GM04503 (cell line): ENCODE measurements around the gene ZNF423.

Source experiments
- DNase-seq: peaks from one replicate; pipeline ENCODE4 v3.0.0-alpha.2; 2012; ENCODE audit warnings: low read depth

ZNF423 gene

DNA sequence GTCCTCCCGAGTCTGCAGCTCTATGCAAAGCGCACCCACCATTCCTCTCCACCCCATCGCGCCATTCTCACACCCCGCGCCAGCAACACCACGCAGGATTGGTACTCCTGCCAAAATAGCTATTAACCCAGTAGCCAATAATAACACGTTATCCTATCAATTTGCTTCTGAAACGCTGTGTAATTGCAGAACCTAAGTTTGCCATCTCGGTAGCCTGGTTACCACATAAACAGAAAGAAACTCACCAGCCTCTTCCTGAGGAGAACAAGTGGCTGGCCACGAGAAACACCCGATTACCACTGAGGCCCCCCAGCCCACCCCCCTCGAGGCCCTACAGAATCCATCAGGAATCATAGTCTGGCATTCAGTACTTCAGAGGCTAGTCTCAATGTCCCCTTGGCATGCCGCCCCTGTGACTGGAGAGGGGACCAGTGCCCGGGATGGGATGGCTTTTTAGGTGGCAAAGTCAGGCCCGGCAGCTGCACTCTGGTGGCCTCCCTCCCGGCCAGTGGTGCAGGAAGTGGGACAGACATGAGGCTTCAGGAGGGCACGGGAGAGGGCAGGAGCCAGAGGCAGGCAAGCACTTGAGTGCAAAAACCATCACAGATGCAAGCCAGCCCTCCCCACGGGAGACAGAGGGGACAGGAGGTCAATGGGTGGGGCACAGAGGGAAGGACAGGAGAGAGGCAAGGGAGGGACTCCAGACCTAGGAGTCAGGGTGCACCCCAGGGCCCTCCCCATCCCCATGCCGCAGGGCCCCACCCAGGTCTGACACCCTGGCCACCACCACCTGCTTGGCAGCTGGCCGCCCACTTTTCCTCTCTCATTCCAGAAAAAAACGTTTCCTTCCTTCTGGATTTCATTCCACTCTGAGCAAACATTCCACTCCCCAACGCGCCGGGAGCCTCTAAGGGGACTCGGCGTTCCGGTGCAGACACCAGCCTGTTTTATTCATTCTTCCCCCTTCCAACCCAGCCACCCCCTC, 192.5 kb downstream of the ZNF423 start:
- DNase-seq, result no peak

DNA sequence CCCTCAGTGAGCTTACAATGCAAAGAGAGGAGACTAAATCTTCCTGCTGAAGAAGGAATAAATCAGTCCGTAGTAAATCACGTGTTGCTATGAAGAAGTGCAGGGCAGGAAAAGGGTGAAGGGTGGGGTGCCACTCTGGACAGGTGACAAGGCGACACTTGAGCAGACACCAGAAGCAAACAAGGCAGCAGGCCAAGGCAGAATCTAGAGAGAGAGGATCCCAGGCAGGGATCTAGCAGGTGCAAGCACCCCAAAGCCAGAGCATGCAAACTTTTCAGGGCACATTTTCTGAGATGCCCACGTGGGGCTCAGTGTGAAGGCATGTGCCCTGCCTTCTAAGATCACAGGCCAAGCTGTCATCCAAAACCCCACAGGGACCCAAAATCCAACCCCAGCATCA, 193.3 kb downstream of the ZNF423 start:
- DNase-seq, result no peak

DNA sequence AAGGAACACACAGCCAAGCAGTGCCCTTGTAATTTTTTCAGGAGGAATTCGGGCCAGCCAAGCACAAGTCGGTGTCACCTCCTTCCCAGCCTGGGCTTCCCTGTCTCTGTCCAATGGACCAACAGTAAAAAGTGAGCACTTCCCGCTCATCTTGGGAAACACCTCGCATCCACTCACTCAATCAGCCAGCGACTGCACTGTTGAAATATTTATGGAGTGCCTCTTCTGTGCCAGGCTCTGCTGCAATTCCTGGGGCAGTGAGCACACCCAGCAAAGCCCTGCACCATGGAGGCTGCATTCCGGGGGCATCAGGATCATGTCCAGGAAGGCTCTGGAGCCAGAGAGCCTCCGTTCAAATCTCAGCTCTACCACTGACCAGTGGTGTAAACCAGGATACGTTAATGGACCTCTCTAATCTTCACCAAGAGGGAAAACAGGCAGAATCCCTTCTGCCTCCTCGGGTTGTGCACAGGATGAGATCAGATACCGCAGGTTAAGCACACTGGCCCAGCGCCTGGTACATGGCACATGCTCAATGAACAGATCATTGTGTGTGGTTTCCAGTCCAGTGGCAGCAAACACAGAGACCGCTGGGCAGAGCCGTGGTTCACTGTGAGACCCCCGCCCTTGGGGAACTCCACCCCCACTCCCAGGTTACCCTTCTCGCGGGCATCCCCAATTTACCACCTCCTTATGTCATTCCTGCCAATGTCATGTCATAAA, 194.3 kb downstream of the ZNF423 start:
- no peak for DNase-seq

DNA sequence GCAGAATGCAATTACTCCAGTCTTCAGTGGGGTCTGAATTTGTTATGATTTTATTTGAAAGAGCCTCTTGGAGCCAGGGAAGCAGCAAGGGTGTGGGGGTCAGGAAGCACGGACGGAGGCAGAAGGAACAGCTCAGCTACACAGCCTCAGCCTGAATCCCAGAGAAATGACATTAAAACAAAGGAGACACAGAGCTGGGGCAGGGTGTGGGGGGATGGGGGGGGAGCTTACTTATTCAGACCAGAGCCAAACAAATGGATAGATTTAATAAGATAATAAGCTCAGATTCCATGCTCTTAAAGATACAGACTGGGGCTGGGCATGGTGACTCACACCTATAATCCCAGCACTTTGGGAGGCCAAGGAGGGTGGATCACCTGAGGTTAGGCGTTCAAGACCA, 195.3 kb downstream of the ZNF423 start:
- no peak for DNase-seq

DNA sequence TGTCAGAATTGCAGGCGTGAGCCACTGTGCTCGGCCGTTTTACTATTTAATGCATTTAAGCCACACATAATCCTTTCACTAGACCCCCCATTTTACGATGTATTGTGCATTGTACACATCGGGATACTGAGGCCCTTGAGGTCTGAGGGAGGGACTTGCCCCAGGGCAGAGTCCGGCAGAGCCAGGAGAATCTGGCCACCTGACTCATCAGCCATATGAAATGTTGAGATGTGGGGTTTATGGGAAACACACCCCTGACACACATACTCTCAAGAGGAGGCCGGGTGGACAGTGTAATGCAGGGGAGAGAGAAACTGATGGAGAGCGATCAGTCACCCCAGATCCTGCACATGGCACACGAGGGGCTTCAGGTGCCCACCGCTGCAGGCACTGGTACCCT, 196.6 kb downstream of the ZNF423 start:
- no peak for DNase-seq

DNA sequence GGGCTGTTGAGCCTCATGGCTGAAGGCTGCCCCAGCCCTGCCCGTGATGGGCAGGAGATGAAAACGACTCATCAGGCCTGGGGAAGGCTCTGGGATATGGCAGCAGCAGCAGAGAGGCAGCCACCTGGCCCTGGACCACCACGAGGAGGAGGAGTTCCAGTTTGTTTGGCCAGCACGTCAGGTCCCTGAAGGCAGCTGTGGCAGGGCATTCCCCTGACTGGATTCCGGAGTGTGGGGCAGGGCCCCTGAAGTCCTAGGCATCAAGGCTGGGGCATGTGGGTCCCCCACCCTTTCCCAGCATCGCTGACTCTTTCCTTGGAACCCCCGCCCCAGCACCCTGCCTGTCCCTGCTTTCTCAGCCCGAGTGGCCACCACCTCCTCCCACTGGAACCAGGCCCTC, 197.4 kb downstream of the ZNF423 start:
- DNase-seq, result no peak

DNA sequence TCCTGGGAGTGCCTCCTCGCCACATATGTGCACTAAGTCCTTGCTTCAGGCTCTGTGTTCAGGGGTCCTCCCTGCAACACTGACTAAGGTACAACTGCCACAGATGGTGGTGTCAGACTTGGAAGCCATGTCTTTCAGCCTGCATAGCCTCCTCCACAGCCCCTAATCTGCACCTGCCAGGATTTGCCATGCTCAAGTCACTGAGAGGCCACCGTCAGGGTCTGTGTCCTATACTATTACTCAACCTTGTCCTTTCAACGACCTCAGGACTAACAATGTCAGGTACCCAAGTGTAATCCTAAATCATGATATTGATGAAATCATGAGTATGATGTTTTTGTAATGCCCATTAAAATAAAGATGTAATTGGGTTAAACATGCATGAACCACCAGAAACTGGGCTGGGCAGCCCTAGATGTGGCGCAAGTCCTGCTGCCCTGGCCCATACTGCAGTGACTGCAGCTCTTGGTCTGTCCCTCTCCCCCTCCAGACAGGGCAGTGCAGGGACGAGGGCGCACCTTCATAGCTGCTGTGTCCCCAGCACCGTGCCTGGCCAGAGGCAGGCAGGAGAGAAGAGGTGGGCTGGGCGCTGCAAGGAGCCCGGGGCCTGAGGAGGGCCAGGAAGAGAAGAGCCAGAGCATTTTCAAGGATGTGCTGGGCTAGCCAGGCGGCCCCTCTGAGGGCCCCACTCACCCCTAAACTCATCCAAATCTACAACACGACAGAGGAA, 198.0 kb downstream of the ZNF423 start:
- DNase-seq, result no peak

DNA sequence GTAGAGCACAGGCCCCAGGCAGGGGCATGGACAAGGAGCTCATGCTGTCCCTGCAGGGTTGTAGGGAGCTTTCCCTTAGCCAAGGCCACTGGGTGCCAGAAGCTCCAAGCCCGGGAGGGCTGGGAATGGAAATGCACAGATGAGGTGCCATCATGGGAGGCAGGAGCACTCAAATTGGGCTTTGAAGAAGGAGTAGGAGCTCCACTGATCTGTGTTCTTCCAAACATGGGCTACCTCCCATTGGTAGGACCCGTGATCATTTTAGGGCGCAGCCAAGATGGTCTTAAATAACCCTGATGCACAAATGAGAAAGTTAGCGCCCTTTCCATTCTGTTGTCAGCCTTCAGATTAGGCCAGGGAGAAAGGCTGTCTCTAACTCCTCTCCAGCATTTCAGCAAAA, 201.5 kb downstream of the ZNF423 start:
- DNase-seq, result no peak

DNA sequence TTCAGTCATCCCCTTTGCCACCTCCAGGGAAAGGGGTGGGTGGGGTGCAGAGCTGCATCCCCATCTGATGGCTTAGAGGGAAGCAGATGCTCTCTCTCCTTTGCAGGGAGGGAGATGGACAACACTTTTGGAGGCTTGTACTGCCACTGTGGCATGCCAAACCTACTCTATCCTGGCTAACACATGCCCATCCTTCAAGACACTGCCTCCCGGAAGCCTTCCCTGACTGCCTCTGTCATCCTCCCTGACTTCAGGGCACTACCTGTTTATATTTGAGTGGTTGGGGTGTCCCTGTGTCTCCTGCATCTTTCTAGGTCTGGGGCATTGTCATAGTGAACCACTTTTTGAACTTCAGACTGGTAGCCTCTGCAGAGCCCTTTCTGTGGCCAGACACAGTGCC, 202.3 kb downstream of the ZNF423 start:
- DNase-seq, result no peak

DNA sequence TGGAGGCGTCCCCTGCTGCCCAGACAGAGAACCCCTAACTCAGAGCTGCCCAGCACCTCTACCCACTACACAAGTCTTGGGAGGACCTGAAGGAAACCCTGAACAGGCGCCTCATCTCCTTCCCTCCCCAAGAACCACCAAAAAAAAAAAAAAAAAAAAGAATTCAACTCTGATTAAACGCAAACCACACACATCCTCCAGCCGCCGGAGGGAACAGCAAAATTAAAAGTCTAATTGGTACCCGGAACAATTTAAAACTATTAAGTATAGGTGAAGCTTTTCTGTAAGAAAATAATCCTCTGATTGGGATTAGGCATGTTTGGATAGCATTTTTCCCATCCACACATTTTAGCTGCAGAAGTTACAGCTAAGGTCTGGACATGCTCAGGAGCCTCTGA, 202.7 kb downstream of the ZNF423 start:
- no peak for DNase-seq

DNA sequence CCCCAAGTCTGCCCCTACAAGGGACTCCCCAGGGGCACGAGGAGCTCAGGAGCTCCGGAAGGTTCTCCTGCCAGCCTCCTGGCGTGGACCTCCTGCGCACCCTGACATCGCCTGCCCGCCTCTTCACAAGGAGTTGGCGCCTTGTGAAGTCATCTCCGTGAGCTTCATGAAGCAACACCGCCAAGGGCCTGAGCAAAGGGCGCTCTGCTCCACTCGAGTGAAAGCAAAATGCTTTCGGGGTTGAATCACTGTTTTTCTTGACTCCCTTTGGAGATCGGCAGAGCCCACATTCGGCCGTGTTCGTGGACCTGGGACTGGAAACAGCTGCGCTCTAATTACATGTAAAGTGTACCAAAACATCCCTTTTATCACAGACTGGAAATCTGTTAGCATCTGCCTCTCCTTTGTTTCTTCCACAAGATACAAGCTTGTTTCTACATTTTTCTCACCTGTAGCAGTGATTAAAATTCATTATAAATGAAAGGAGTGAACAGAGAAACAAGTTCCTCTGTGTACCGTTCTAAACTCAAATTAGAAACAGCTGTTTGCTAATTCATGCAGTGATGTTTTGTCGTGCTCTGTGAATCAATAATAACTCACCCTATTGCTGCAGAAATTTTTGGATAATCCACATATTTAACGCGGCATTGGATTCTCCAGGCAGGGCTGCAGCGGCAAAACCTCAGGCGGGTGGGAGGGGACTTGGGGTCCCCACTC, 203.3 kb downstream of the ZNF423 start:
- no peak for DNase-seq

DNA sequence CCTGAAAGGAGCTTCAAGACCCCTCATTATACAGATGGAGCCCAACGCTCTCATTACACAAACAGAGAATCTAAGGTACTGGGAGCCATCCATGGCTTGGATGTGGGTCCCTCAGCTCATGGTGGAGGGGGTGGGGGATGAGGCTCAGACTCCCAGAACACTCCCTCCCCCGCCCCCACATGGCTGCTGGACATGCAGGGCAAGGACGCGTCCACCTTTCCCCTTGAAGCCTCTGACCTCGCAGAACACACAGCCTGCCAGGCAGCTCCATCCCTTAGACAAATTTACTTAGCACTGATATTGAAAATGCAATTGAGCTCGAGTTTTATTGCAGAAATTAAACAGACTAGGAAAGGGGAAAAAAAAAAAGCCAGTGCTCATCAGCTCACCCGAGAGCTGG, 203.9 kb downstream of the ZNF423 start:
- no peak for DNase-seq

DNA sequence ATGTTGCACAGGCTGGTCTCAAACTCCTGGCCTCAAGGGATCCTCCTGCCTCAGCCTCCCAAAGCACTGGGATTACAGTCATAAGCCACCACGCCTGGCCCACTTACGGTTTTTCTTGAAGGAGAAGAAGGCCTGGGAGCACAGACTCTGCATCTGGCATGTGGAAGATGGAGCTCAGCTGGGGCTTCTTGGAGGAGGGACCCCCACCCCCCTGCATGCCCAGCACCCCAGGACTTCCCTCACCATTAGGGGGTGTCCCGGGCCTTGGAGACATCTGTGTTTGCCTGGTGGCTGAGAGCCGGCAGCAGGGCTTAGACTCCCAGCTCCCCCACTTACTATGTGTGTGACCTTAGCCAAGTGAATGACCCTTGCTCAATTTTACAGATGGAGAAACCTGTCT, 204.7 kb downstream of the ZNF423 start:
- DNase-seq, result no peak

DNA sequence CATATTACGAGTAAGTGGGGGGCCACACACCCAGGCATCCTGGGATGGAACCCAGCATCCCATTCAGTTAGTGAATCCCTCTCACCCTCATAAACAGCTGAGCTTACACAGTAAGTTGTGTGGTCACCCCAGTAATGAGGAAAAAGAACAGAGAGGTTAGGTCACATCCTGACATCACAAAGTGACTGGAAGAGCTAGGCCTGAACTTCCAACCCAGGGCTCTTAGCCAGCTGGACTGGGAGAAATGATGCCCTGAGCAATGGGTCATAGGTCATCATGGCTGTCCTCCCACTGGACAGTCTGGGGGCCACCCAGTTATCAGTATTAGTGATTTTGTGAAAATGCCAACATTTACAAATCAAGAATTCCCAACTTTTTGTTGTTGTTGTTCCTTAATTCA, 205.3 kb downstream of the ZNF423 start:
- DNase-seq, result no peak

DNA sequence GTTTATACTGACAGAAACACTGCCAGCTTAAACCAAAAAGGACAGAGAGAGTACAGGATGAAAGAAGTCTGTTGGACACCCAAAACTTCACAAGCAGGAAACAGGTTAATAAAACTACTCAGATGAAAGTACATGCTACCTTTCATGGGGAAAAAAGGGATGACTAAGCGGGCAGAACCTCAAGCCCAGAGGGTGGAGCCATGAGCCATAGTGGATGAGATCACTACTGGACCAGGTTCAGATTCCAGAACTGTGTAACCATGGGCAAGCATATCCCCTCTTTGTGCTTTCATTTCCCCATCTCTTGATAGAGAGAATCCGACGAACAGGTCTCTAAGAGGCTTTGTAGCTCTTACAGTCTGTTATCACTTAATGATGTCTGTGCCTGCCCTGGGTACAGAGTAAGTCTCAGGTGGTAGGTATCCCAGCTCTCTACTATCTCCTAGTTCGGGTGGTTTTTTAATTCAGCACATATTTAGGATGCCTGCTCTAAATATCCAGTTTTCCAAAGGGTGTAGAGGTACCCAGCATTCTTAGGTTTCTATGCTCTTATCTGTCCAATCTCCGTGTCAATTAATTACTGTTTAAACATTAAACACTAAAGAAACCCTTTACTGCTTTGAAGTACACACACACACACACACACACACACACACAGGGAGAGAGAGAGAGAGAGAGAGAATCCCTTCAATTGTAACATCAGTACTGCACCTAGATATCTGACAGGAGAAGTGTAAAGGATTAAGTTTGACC, 206.7 kb downstream of the ZNF423 start:
- DNase-seq, result no peak

DNA sequence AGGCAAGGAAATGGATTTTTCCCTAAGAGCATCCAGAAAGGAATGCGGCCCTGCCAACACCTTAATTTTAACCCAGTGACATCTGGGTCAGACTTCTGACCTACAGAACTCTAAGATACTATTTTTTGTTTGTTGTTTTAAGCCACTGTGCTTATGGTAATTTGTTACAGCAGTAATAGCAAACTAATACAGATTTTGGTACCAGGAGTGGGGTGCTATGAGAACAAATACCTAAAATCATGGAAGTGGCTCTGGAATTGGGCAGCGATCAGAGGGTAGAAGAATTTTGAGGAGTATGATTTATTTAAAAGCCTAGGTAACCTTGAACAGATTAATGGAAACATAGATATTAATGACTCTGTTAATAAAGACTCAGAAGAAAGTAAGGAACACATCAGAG, 208.2 kb downstream of the ZNF423 start:
- DNase-seq, result no peak

DNA sequence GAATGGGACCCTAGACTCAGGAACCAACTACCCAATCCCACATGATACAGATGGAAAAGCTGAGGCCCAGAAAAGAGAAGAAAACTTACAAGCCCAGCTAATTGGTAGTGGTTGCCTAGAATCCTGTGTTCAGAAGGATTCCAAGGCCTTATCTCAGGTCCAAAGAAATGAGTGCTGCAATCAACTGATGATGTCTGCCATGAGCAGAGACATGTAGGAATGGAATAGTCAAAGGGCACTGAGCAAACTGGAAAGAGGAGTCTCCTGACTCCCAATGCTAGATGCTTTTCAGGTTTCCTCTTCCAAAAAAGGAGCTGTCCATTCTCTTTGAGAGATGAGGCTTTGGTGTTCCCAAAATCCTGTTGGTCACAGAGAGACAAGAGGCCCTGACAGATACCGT, 210.6 kb downstream of the ZNF423 start:
- no peak for DNase-seq

DNA sequence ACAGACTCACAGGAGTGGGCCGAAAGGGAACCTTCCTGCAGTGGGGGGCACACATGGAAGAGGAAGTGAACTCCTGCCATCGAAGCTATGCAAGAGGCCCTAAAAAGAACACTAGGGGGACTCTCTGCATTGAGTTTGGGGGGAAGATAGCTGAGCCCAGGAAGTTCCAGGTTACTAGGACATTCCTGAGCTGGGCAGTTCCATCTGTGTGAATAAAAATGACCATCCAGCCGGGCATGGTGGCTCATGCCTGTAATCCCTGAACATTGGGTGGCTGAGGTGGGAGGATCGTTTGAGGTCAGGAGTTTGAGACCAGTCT, 211.8 kb downstream of the ZNF423 start:
- DNase-seq, result no peak

DNA sequence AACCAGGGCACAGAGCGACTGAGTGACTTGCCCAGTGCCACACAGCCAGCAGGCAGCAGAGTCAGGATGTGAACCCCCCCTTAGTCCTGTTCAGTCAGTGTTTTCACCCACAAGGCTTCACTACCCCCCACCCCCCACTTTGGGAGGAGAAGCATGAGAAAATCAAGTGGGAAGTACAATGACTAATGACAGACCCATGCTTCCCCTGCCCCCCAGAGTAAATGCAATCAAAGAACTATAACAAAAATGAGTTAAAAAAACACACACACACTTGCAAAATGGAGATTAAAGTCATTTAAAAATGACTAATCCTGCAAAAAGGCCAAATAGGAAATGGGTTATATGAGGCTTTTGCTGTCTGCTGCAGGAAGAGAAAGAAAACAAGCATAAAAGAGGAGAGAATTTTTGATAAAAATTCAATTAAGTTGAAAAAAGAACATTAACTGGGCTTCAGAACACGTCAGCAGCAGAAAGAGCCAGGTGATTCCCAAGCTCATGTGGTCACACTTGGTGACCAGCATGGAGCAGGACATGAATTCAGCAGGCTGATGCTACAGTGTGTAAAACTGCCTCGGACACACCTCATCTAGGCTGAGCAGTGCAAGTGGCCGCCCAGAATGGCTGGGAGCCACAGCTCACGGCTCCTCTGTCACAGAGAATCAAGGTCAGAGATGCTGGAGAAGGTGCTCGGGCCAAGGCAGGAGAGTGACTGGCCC, 212.3 kb downstream of the ZNF423 start:
- peak; percentile 53 for DNase-seq

DNA sequence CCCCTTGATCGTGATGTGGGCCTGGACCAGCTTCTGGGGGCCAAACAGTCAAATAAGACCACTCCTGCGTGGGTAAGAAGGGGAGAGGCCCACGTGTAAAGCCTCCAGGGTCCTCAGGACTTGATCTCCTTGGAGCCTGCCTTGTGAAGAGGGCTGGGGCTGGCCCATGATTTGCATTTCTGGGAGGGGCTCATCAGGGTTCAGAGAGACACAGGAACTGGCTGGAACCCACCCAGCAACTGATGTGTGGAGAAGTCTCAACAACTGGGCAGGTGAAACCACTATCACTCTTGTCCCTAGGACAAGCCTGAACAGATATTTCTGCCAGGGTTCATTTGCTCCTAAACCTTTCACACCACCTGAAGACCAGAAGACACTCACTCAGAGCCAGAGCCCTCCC, 214.7 kb downstream of the ZNF423 start:
- DNase-seq, result no peak

DNA sequence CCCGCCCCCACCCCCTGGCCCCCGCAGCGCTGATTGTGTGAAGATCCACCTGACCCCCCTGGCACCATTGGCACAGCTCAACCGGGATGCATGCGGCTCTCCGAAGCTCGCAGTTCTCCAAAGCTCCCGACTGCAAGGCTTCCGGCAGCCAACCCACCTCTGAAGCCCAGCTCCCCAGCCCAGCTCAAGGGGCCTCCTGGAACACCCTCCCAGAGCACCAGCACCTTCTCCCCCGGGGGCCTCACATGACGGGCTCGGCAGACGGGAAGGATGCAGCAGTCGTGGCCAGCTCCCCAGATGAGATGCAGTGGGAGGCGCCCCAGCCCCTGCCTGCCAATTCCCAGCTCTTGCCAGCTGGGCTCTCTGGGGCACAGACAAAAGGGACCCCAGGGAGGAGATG, 215.3 kb downstream of the ZNF423 start:
- no peak for DNase-seq
